GM18861 (cell line): ENCODE results near the gene CDK18.

Experiments used
- ATAC-seq: cut with Tn5 transposase; IDR thresholded peaks from one replicate; pipeline ENCODE4 v1.9.1; 2021; ENCODE audit not compliant: unreplicated experiment

The CDK18 gene

GRCh38 chr1:205568135-205568468 is 63.6 kb downstream of the CDK18 start:
- no peak for ATAC-seq

DNA sequence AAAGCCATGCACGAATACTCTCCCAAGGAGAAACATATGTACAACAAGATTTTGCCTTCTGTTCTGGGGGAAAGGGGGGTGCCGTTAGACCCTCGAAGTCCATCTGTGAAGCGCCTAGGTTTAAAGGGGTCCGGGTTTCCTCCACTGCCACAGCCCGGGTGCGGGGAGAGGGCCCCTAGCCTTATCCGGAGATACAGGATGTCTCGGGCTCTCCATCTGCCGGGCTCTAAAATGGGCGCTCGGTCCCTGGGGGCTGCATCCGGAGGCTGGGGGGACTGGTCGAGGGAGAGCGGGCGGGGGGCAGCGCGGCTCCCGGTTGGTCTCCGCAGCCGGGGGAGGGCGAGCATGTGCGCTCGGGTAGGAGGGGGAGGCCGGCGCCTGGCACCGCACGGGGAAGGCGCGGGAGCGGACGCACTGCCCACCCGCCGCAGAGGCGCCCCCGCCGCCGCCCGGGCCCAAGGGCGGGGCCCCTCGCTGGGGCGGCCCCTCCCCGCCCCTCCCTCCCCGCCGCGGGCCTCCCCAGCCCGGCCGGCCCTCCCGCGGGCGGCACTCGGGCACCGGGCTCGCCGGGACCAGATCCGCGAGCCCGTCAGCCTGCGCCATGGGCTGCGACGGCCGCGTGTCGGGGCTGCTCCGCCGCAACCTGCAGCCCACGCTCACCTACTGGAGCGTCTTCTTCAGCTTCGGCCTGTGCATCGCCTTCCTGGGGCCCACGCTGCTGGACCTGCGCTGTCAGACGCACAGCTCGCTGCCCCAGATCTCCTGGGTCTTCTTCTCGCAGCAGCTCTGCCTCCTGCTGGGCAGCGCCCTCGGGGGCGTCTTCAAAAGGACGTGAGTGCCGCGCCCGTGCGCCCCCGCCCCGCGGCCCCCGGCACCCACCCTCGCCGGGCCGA is 64.2 kb downstream of the CDK18 start:
- ATAC-seq: no peak

GRCh38 chr1:205569411-205570172 is 65.1 kb downstream of the CDK18 start:
- ATAC-seq: no peak

- no peak for ATAC-seq
These were observed 65.7 kb downstream of the CDK18 start for GRCh38 chr1:205570173-205570501.

DNA sequence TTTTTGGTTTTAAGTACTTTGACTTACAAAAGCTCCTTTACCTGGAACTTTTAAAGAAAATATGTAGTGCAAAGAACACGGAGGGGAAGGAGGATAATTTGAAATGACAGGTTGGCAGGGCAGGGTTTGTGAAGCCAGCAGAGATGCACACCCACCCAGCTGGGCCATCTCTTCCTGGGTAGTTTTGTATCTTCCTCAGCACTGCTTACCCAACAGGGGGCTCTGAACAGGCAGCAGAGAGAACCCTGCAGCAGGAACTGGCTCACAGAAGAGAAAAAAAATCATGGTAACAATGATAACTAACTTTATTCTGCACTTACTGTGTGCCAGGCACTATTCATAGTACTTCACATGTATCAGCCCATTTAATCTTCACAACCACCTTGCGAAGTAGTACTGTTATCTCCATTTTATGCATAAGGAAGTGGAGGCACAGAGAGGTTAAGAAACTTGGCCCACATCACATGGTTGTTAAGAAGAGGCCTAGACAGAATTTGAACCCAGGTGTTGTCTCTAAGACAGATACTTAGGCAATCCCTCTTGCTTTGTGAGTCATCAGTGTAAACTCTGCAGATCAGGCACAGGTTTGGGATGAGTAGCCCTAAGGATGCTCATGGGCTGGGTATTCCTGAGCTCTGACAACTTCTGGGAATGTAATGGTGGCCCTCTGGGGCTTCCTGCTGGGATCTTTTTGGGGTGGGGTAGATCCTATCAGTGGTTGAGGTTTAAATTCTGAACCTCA is 66.5 kb downstream of the CDK18 start:
- no peak for ATAC-seq

GRCh38 chr1:205571747-205572146 is 67.3 kb downstream of the CDK18 start:
- no peak for ATAC-seq

- ATAC-seq: no peak
These were observed 68.0 kb downstream of the CDK18 start for GRCh38 chr1:205572421-205572820.

- ATAC-seq: no peak
These were observed 70.9 kb downstream of the CDK18 start for GRCh38 chr1:205575294-205575885.

GRCh38 chr1:205576011-205576410 is 71.5 kb downstream of the CDK18 start:
- no peak for ATAC-seq

DNA sequence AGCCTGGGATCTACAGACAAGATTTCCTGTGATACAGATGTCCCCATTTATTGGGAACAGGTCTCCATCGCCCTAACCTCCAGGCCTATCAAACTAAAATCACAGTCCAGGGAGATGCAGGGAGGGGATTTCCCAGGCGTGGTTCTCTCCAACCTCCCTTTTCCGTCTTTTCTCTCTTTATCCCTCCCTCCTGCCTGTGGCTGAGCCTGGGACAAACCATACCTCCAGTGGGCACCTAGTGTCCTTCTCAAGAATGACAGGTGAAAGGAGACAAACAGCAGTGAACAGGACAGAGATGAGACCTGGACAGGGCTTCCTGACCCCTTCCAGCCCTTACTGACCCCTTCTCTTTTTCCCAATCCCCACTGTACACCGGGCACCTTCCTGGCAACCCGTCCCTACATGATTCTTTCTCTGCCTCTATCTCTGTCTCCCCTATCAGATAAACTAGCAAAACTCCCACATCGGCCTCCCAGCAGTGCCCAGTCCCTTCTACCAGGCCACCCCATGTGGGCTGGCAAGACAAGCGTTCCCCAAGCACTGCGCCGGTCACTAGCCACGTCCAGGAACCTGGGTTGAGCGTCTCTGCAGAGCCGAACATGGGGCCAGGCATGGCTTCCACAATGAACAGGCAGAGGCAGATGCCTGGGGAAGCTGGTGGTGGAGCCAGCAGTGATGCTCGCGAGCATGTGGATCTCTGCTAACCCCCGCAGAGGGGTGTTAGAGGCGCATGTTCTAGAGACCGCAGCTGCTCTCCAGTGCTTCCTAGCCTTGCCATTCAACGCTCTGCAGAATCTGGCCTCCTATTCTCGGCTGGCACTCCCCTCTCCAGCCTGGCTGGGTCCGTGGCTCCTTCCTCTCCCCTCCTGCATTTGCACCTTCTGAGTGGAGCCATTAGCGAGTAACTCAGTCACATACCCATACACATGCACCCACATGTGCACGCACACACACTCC is 72.6 kb downstream of the CDK18 start:
- no peak for ATAC-seq

- ATAC-seq: no peak
These were observed 73.6 kb downstream of the CDK18 start for GRCh38 chr1:205577874-205578658.

GRCh38 chr1:205578780-205579571 is 74.5 kb downstream of the CDK18 start:
- no peak for ATAC-seq

DNA sequence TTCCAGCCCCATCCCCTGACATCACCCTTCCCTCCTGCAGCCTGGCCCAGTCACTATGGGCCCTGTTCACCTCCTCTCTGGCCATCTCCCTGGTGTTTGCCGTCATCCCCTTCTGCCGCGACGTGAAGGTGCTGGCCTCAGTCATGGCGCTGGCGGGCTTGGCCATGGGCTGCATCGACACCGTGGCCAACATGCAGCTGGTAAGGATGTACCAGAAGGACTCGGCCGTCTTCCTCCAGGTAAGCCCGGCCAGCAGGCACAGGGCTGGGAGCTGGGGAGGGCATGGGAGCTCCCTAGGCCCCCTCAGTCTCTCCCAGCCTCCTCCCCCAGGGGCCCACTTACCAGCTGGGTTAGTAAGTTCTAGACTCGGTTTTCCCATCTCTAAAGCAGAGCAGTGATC is 75.2 kb downstream of the CDK18 start:
- no peak for ATAC-seq

- no peak for ATAC-seq
These were observed 75.9 kb downstream of the CDK18 start for GRCh38 chr1:205580140-205580922.

DNA sequence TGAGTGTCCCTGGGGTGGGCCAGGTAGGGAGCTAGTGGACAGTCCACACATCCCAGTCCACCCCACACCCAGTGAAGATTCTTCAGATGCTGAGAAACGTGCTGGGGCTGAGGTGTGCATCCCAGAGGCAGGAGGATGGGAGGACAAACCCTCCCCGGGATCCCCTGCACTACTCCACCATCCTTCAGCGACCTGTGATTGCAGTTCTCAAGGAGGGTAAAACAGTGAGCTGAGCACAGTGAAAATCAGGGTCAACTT is 76.4 kb downstream of the CDK18 start:
- no peak for ATAC-seq

GRCh38 chr1:205581321-205581980 is 77.0 kb downstream of the CDK18 start:
- ATAC-seq: no peak

GRCh38 chr1:205582046-205582445 is 77.6 kb downstream of the CDK18 start:
- no peak for ATAC-seq
